K562 (cell line): ENCODE measurements around the gene LTO1.

Experiments
- EZH2 ChIP-seq: IDR thresholded peaks from 2 replicates; pipeline ENCODE4 v1.6.1; 2012; ENCODE audit warnings: low read depth, mild to moderate bottlenecking, inconsistent platforms, low read length, borderline replicate concordance
- NCOR1 ChIP-seq: fragments of 450-650 bp; IDR thresholded peaks from 2 replicates; pipeline ENCODE4 v1.6.1; 2016; ENCODE audit warnings: mild to moderate bottlenecking, moderate library complexity
- POLR2A ChIP-seq: fragments of 450-650 bp; conservative IDR thresholded peaks from 2 replicates; pipeline ENCODE4 v1.6.1; 2016
- POLR2AphosphoS5 ChIP-seq: IDR thresholded peaks from 2 replicates; pipeline ENCODE4 v1.6.1; 2011; ENCODE audit warnings: mild to moderate bottlenecking, low read depth, low read length, moderate library complexity; ENCODE audit not compliant: control insufficient read depth, insufficient read depth
- SMAD3 ChIP-seq: fragments of 450-650 bp; formaldehyde crosslinking; conservative IDR thresholded peaks from 2 replicates; pipeline ENCODE4 v1.4.0; 2020; ENCODE audit warnings: mild to moderate bottlenecking
- ZNF707 ChIP-seq: fragments of 250-450 bp; sonication (Bioruptor Pico); conservative IDR thresholded peaks from 2 replicates; pipeline ENCODE4 v1.8.0; 2022; ENCODE audit warnings: inconsistent platforms, mild to moderate bottlenecking, moderate library complexity
- TF ChIP-seq, protein P1 (sequence below), 3 experiments: IDR thresholded peaks in 2 of 3; conservative IDR thresholded peaks in 1 of 3; 2 replicates each; pipeline ENCODE4 v1.5.1; 2011 to 2012; ENCODE audit warnings: low read length in 3 of 3, mild to moderate bottlenecking in 3 of 3, control low read depth in 2 of 3, improper control_type of control experiment in 1 of 3, inconsistent platforms in 1 of 3, low read depth in 1 of 3, mixed read lengths in 1 of 3, moderate library complexity in 1 of 3; ENCODE audit not compliant: insufficient read depth in 2 of 3
- TF ChIP-seq, protein P2 (sequence below): IDR thresholded peaks from 2 replicates; pipeline ENCODE4 v1.6.1; 2012; ENCODE audit warnings: low read depth, low read length, improper control_type of control experiment, borderline replicate concordance

DNA sequence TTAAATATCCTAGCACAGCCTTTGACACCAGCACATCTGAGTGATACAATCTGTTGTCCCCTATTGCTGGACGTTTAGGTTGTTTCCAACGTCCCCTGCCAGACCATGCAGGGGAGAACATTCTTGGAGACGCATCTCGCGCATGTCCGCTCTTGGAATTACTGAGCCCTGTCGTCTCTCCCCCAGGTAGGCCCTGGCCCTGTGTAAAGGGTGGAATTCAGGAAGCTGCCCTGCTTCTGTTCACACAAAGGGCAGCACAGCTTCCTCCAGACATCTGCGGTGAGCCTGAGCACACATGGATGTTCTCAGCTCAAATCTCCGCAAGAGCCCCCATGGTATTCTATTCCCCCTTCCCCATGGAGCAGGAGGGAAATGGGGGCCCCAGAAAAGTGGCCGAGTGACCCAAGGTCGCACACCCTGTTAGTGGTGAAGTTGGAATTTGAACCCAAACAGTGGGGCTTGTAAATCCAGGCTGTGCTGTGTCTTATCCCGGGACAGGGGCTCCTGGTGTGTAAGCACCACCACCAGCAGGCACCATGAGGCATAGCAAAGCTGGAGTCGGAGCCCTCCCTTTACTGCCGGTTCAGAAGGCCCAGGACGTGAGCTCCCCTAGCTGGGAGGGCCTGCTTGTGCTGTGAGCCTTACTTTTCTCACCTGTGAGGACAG is 33.7 kb upstream of the LTO1 start:
- no peak for TF ChIP-seq POLR2A
- no peak for TF ChIP-seq SMAD3 (CRISPR knock-in tag)
- no peak for TF ChIP-seq ZNF707 (CRISPR knock-in tag)
- TF ChIP-seq, protein P1, sequence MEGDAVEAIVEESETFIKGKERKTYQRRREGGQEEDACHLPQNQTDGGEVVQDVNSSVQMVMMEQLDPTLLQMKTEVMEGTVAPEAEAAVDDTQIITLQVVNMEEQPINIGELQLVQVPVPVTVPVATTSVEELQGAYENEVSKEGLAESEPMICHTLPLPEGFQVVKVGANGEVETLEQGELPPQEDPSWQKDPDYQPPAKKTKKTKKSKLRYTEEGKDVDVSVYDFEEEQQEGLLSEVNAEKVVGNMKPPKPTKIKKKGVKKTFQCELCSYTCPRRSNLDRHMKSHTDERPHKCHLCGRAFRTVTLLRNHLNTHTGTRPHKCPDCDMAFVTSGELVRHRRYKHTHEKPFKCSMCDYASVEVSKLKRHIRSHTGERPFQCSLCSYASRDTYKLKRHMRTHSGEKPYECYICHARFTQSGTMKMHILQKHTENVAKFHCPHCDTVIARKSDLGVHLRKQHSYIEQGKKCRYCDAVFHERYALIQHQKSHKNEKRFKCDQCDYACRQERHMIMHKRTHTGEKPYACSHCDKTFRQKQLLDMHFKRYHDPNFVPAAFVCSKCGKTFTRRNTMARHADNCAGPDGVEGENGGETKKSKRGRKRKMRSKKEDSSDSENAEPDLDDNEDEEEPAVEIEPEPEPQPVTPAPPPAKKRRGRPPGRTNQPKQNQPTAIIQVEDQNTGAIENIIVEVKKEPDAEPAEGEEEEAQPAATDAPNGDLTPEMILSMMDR (IDR thresholded peaks at IDR 0.05 in 2 of 3, conservative IDR thresholded peaks at IDR 0.05 in 1 of 3; ENCODE audit: insufficient read depth in 2 of 3, low read depth in 1 of 3, low read length in 3 of 3) = no peak
- TF ChIP-seq, protein P2, sequence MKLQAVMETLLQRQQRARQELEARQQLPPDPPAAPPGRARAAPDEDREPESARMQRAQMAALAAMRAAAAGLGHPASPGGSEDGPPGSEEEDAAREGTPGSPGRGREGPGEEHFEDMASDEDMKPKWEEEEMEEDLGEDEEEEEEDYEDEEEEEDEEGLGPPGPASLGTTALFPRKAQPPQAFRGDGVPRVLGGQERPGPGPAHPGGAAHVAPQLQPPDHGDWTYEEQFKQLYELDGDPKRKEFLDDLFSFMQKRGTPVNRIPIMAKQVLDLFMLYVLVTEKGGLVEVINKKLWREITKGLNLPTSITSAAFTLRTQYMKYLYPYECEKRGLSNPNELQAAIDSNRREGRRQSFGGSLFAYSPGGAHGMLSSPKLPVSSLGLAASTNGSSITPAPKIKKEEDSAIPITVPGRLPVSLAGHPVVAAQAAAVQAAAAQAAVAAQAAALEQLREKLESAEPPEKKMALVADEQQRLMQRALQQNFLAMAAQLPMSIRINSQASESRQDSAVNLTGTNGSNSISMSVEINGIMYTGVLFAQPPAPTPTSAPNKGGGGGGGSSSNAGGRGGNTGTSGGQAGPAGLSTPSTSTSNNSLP = no peak
- TF ChIP-seq NCOR1 = no peak
- no peak for TF ChIP-seq POLR2AphosphoS5
- no peak for TF ChIP-seq EZH2
